CD4-positive, alpha-beta T cell treated with Interleukin-12 subunit alpha and Interleukin-12 subunit beta, for 1 hour (primary cell): ENCODE results near the gene CNTNAP2.

Source experiments
- DNase-seq: peaks from one replicate; pipeline ENCODE4 v3.0.0-alpha.2; 2020

CNTNAP2 gene

GRCh38 chr7:146922782-146923181 lies 806.2 kb downstream of the CNTNAP2 start:
- no peak for DNase-seq

GRCh38 chr7:146926841-146927240 lies 810.2 kb downstream of the CNTNAP2 start:
- DNase-seq: no peak

GRCh38 chr7:146937836-146938235 lies 821.2 kb downstream of the CNTNAP2 start:
- no peak for DNase-seq

- no peak for DNase-seq
Observed at GRCh38 chr7:146943483-146943882, 826.9 kb downstream of the CNTNAP2 start.

- DNase-seq: no peak
Observed at GRCh38 chr7:146948703-146949102, 832.1 kb downstream of the CNTNAP2 start.

GRCh38 chr7:146956321-146956720 lies 839.7 kb downstream of the CNTNAP2 start:
- DNase-seq: no peak

- no peak for DNase-seq
Observed at GRCh38 chr7:146956853-146957252, 840.3 kb downstream of the CNTNAP2 start.

- DNase-seq: no peak
Observed at GRCh38 chr7:146960773-146961391, 844.3 kb downstream of the CNTNAP2 start.

GRCh38 chr7:146961617-146962016 lies 845.0 kb downstream of the CNTNAP2 start:
- no peak for DNase-seq

- DNase-seq: no peak
Observed at GRCh38 chr7:146966274-146966673, 849.7 kb downstream of the CNTNAP2 start.

- no peak for DNase-seq
Observed at GRCh38 chr7:146982482-146982881, 865.9 kb downstream of the CNTNAP2 start.

- DNase-seq: no peak
Observed at GRCh38 chr7:146991596-146991995, 875.0 kb downstream of the CNTNAP2 start.

- no peak for DNase-seq
Observed at GRCh38 chr7:146993764-146994163, 877.2 kb downstream of the CNTNAP2 start.

GRCh38 chr7:147008530-147008929 lies 891.9 kb downstream of the CNTNAP2 start:
- DNase-seq: no peak

- no peak for DNase-seq
Observed at GRCh38 chr7:147012666-147013065, 896.1 kb downstream of the CNTNAP2 start.

- no peak for DNase-seq
Observed at GRCh38 chr7:147013825-147014224, 897.2 kb downstream of the CNTNAP2 start.

GRCh38 chr7:147014286-147014955 lies 897.8 kb downstream of the CNTNAP2 start:
- DNase-seq: no peak

- no peak for DNase-seq
Observed at GRCh38 chr7:147015999-147016398, 899.4 kb downstream of the CNTNAP2 start.

- DNase-seq: no peak
Observed at GRCh38 chr7:147022056-147022455, 905.5 kb downstream of the CNTNAP2 start.

GRCh38 chr7:147023440-147023839 lies 906.8 kb downstream of the CNTNAP2 start:
- DNase-seq: no peak

GRCh38 chr7:147029953-147030352 lies 913.4 kb downstream of the CNTNAP2 start:
- no peak for DNase-seq

GRCh38 chr7:147033641-147034040 lies 917.0 kb downstream of the CNTNAP2 start:
- DNase-seq: no peak

GRCh38 chr7:147041438-147041837 lies 924.8 kb downstream of the CNTNAP2 start:
- no peak for DNase-seq

- DNase-seq: no peak
Observed at GRCh38 chr7:147044941-147045340, 928.3 kb downstream of the CNTNAP2 start.

- DNase-seq: no peak
Observed at GRCh38 chr7:147047696-147048095, 931.1 kb downstream of the CNTNAP2 start.
